GM18526 (cell line): ENCODE data around the gene ZNF362.

Experiments
- POLR2A ChIP-seq: IDR thresholded peaks from 3 replicates; pipeline ENCODE4 v1.6.1; 2011; ENCODE audit not compliant: insufficient read length; ENCODE audit errors: extremely low read depth

ZNF362 gene

GRCh38 chr1:33346927-33347649 is 90.8 kb downstream of the ZNF362 start:
- no peak for TF ChIP-seq POLR2A

- TF ChIP-seq POLR2A = no peak
These were observed 91.3 kb downstream of the ZNF362 start for GRCh38 chr1:33347650-33347992.

GRCh38 chr1:33348194-33348593 is 91.9 kb downstream of the ZNF362 start:
- no peak for TF ChIP-seq POLR2A

- TF ChIP-seq POLR2A = no peak
These were observed 92.4 kb downstream of the ZNF362 start for GRCh38 chr1:33348676-33349080.

- TF ChIP-seq POLR2A = no peak
These were observed 92.9 kb downstream of the ZNF362 start for GRCh38 chr1:33349081-33349759.

- TF ChIP-seq POLR2A = peak; percentile 88
These were observed 93.7 kb downstream of the ZNF362 start for GRCh38 chr1:33349778-33350610.
